Mucosa of descending colon (tissue), 3 donors: ENCODE data around the gene PLGRKT. TPM values are rescaled to one million over a fixed set of nuclear protein-coding genes. Genes with fewer than 3 reads are reported as not detected.

Source experiments
- ATAC-seq: fragments of 200-7000 bp; cut with Tn5 transposase; one replicate; pipeline ENCODE4 v1.9.1; 2020; ENCODE audit warnings: mild to moderate bottlenecking, moderate library complexity
- DNase-seq, 3 donors: peaks; one replicate each; pipeline ENCODE4 v3.0.0-alpha.2; 2020
- H3K36me3 ChIP-seq: fragments of 200-600 bp; one replicate; pipeline ENCODE4 v1.8.0; 2021; ENCODE audit warnings: low read depth, mild to moderate bottlenecking
- H3K4me1 ChIP-seq: fragments of 200-600 bp; one replicate; pipeline ENCODE4 v1.8.0; 2021; ENCODE audit warnings: low read depth, mild to moderate bottlenecking
- H3K4me3 ChIP-seq: fragments of 200-600 bp; one replicate; pipeline ENCODE4 v1.8.0; 2021; ENCODE audit warnings: mild to moderate bottlenecking
- H3K9me3 ChIP-seq: fragments of 200-600 bp; one replicate; pipeline ENCODE4 v1.8.0; 2021; ENCODE audit warnings: mild to moderate bottlenecking
- intact Hi-C, 2 donors: fragments of 100-400 bp; cut with DNase I in 1 of 2; cut with micrococcal nuclease in 1 of 2; formaldehyde crosslinking; loops; one replicate each; pipeline versions ENCODE4 v1.11.0 to v1.11.1; 2022; cut with DNase I, micrococcal nuclease
- total RNA-seq, 3 donors: library from RNA; stranded (reverse); fragmentation: NEBNext Ultra II Directional in 2 of 3; extraction: Animal tissue kit (Norgen Biotek cat#: 25700) in 2 of 3; gene quantifications; one replicate each; pipeline versions ENCODE4 v1.2.1 to v1.2.4, GENCODE V29; 2021 to 2023
- TF ChIP-seq, protein P1 (sequence below): fragments of 200-600 bp; IDR thresholded peaks from one replicate; pipeline ENCODE4 v1.8.0; 2022; ENCODE audit warnings: antibody characterized with exemption, mild to moderate bottlenecking
- donor health status: DM: no; HTN: no; CAD: no; lungs with moderate emphysema.
- donor health status: DM: no; HTN: no; CAD: no.
- donor health status: DM: no; HTN: yes; CAD: no.

Gene PLGRKT
- total RNA-seq, 3 donors from 2014 or later, result 34.0 to 67.1 (median 53.0) TPM

DNA sequence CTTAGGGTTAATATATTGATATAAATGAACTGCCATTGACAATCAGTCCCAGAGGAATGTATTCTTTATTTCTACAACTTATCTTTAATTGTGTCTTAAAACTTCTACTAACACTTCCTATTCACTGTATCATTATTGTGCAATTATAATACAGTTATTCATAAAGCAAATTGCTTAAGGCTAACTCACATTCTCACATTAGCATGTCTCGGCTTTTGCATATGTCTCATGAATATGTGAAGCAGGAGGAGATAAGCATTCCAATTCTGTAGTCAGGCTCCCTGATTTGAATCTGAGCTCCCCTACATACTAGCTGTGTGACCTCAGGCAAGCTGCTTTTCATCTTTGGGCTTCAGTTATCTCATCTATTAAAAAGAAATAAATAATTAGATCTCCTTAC lies 45.4 kb downstream of the PLGRKT start:
- DNase-seq (no peak), ATAC-seq (no peak)
- Histone ChIP-seq H3K9me3 (no peaks in the 10 kb centered on the region), H3K4me3 (no peak overlapping the region), H3K4me1 (no peaks in the 10 kb centered on the region), H3K36me3 (no peaks in the 10 kb centered on the region)
- TF ChIP-seq, protein P1, sequence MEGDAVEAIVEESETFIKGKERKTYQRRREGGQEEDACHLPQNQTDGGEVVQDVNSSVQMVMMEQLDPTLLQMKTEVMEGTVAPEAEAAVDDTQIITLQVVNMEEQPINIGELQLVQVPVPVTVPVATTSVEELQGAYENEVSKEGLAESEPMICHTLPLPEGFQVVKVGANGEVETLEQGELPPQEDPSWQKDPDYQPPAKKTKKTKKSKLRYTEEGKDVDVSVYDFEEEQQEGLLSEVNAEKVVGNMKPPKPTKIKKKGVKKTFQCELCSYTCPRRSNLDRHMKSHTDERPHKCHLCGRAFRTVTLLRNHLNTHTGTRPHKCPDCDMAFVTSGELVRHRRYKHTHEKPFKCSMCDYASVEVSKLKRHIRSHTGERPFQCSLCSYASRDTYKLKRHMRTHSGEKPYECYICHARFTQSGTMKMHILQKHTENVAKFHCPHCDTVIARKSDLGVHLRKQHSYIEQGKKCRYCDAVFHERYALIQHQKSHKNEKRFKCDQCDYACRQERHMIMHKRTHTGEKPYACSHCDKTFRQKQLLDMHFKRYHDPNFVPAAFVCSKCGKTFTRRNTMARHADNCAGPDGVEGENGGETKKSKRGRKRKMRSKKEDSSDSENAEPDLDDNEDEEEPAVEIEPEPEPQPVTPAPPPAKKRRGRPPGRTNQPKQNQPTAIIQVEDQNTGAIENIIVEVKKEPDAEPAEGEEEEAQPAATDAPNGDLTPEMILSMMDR, result no peak
- intact Hi-C loops, result no loop called here

DNA sequence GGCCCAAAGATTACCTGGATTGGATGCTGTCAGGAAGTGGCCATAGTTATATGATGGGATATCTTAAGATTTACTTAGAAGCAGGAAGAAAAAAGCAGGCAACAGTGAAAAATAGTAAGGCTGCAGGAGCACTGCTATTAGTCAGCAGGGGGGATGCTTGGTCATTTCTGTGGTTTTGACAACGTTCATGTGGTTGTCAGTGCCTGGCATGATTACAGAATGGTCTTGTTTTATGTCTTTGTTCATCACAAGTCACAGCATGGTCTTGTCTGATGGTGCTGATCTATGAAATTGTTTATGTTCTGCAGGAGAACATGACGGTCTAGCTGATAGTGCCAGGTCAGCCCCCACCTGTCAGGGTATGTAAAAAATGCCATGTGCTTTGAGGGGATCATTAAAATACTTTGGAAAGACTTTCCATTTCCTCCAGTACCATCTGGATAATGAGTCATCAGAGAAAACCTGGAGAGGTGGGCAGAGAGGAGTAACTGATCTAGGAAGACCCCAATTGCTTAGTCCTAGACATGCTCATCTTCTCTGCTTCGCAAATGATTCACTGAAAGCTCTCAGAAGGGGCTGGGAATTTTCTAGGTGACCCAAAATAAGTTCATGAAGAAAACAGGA lies 48.5 kb downstream of the PLGRKT start:
- H3K4me1 ChIP-seq, result no peaks in the 10 kb centered on the region
- ATAC-seq (no peak), DNase-seq (no peak)
- TF ChIP-seq, protein P1, result no peak
- no peak overlapping the region for H3K4me3 ChIP-seq
- intact Hi-C loops, result no loop called here
- no peaks in the 10 kb centered on the region for H3K36me3 ChIP-seq
- H3K9me3 ChIP-seq, result no peaks in the 10 kb centered on the region

DNA sequence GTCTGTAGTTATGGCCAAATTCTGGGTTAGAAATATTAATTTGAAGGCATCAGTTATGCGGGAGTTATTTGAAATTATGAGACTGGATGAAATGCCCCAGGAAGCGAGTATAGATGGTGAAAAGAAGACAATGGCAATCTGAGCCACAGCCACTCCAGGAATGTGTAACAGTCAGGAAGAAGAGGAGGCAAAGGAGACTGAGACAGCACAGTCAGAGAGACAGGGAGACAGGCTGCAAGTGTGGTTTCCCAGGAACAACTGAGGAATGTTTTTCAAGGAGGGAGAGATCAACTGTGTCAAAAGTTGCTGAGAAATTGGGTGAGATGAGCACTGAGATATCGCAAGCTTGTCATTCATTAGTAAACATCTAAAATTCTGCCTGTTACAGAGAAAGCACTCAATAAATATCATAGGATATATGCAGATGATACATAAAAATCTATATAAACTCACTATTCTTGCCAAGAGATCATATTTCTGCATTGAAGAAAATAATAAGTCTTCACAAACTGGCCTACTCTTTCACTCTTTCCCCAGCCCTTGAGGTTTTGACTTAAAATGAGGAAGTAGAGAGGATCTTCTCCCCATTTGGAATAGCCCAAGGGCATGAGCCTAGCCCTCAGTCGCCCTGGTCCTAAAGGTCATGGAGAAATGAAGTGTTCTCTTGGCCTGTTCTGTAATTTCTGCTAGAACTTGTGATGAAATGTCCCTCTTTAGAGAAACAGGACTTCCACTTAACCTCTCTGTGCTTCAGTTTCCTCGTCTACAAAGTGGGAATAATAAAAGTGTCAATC lies 49.5 kb downstream of the PLGRKT start:
- intact Hi-C loops, result no loop called here
- ATAC-seq (no peak), DNase-seq (no peak)
- Histone ChIP-seq H3K9me3 (no peaks in the 10 kb centered on the region), H3K36me3 (no peaks in the 10 kb centered on the region), H3K4me3 (no peak overlapping the region), H3K4me1 (no peaks in the 10 kb centered on the region)
- TF ChIP-seq, protein P1, result no peak

DNA sequence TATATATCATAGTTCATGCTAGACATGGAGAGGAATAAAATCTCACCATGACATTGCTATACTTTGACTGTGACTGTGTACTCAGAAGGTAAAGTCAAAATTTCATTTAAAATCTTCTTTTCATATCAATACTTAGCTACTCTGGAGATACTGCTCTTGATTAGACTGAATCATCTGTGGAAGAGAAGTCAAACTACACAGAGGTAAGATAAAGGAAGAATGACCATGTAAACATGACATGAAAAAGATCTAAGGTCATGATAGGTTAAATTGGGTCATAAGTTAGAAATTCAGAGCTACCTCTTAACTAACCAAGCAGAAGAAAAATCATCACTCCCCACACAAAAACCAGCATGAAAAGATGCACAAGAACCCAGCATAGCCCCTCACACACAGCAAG lies 53.3 kb downstream of the PLGRKT start:
- ATAC-seq, result no peak
- intact Hi-C loops, result no loop called here
- H3K4me3 ChIP-seq, result no peak overlapping the region
- H3K36me3 ChIP-seq, result no peaks in the 10 kb centered on the region
- no peaks in the 10 kb centered on the region for H3K9me3 ChIP-seq
- H3K4me1 ChIP-seq, result no peaks in the 10 kb centered on the region
- TF ChIP-seq, protein P1, result no peak
- no peak for DNase-seq

DNA sequence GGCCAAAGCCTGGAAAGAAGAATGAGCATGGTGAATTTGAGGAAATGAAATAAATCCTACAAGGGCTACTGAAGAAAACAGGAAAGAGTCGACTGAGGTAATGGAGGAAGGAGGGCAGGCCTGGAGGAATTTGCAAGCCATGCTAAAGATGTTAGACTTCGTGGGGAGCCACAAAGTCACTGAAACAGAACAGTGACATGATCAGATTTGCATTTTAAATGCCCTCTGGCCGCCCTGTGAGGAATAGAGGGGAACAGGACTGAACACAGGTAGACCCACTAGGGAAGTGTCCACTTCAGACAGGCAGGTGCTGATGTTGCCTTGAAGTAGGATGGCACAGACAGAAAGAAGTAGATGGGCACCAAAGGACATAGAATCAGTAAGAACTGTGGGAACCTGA lies 55.2 kb downstream of the PLGRKT start:
- Histone ChIP-seq H3K4me1 (no peaks in the 10 kb centered on the region), H3K36me3 (no peaks in the 10 kb centered on the region), H3K9me3 (no peaks in the 10 kb centered on the region), H3K4me3 (no peak overlapping the region)
- TF ChIP-seq, protein P1, result no peak
- ATAC-seq (no peak), DNase-seq (no peak)
- intact Hi-C loops, result no loop called here
